HL-60 (cell line): ENCODE results near the gene KLHL33.

Experiments
- DNase-seq, 2 experiments: peaks; one replicate each; pipeline ENCODE4 v3.0.0-alpha.2; 2010 to 2020; ENCODE audit warnings: low read depth in 1 of 2, low spot score in 1 of 2
- H3K27ac ChIP-seq: fragments of 250-450 bp; sonication (Bioruptor Pico); replicated peaks from 2 replicates; pipeline ENCODE4 v1.5.1; 2020; ENCODE audit warnings: mild to moderate bottlenecking, moderate library complexity
- H3K27me3 ChIP-seq: fragments of 250-450 bp; sonication (Bioruptor Pico); 2 replicates; pipeline ENCODE4 v1.5.1; 2021; ENCODE audit warnings: mild to moderate bottlenecking, moderate library complexity; ENCODE audit not compliant: insufficient read depth, poor library complexity, severe bottlenecking
- H3K4me3 ChIP-seq: replicated peaks from 2 replicates; pipeline ENCODE4 v1.5.1; 2011; ENCODE audit warnings: mild to moderate bottlenecking, control low read depth, low read length; ENCODE audit not compliant: insufficient read depth
- GABPA ChIP-seq: IDR thresholded peaks from 2 replicates; pipeline ENCODE4 v1.6.1; 2012; ENCODE audit warnings: low read depth
- POLR2AphosphoS5 ChIP-seq: IDR thresholded peaks from 2 replicates; pipeline ENCODE4 v1.6.1; 2012; ENCODE audit warnings: low read depth
- SPI1 ChIP-seq: IDR thresholded peaks from 2 replicates; pipeline ENCODE4 v1.6.1; 2012; ENCODE audit warnings: low read depth, mild to moderate bottlenecking, borderline replicate concordance
- TF ChIP-seq, protein P1 (sequence below): IDR thresholded peaks from 2 replicates; pipeline ENCODE4 v1.6.1; 2012; ENCODE audit warnings: low read depth; ENCODE audit not compliant: insufficient replicate concordance
- TF ChIP-seq, protein P2 (sequence below): IDR thresholded peaks from one replicate; pipeline ENCODE4 v1.5.1; 2011; ENCODE audit warnings: low read length, control low read depth, inconsistent platforms; ENCODE audit not compliant: insufficient read depth

KLHL33 gene

DNA sequence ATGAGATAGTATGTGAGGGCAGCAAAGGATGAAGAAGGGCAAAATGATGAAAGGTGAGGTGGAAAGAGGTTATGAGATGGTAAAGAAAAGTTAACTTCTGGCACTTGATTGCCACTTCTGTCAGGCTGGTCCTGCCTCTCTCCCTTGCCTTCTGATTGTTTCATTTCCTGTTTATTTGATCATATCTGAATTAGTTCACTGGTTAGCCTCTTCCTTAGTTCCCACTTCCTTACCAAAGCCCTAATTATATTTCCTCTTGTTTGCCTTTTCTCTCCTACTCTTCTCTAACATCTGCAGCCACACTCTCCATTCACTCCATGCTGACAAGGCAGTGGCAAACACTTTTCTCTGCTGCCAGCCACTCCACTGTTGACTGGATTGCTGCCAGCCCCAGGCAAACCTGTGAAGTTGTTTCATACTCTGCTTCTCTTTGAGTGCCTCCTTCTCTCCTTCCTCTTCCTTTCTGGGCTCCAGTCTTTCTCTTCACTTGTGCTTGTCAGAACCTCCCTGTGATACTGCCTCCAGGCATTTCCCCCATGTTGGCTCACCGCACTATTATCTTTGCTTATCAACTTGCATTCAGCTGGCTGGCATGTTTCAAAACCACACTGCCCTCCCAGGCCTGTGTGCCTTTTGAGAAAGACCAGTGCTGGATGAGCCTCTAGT is 41.4 kb upstream of the KLHL33 start:
- Histone ChIP-seq H3K27me3 (no peaks in the 10 kb centered on the region), H3K4me3 (no peak overlapping the region), H3K27ac (peak overlapping the region; percentile 50)
- TF ChIP-seq POLR2AphosphoS5 (peak; percentile 80), SPI1 (peak; percentile 40; the same call in 1 of the 2 replicates)
- TF ChIP-seq, protein P1, sequence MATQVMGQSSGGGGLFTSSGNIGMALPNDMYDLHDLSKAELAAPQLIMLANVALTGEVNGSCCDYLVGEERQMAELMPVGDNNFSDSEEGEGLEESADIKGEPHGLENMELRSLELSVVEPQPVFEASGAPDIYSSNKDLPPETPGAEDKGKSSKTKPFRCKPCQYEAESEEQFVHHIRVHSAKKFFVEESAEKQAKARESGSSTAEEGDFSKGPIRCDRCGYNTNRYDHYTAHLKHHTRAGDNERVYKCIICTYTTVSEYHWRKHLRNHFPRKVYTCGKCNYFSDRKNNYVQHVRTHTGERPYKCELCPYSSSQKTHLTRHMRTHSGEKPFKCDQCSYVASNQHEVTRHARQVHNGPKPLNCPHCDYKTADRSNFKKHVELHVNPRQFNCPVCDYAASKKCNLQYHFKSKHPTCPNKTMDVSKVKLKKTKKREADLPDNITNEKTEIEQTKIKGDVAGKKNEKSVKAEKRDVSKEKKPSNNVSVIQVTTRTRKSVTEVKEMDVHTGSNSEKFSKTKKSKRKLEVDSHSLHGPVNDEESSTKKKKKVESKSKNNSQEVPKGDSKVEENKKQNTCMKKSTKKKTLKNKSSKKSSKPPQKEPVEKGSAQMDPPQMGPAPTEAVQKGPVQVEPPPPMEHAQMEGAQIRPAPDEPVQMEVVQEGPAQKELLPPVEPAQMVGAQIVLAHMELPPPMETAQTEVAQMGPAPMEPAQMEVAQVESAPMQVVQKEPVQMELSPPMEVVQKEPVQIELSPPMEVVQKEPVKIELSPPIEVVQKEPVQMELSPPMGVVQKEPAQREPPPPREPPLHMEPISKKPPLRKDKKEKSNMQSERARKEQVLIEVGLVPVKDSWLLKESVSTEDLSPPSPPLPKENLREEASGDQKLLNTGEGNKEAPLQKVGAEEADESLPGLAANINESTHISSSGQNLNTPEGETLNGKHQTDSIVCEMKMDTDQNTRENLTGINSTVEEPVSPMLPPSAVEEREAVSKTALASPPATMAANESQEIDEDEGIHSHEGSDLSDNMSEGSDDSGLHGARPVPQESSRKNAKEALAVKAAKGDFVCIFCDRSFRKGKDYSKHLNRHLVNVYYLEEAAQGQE, result no peak
- peak in 1 of 2 experiments; percentile 84 for DNase-seq

DNA sequence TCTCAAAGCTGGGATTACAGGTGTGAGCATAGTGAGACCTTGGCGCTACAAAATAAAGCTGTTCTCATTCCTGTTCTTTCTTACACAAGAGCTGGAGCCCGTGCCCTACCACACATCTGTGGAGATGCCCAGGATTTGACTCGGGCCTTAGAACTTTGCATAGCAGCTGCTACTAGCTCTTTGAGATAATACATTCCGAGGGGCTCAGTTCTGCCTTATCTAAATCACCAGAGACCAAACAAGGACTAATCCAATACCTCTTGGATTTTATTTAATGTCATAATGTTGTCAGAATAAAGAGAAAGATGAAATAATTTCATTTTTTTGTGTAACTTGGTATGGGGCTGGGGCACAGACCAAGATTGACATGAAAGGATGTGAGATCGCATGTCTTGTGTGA is 40.8 kb upstream of the KLHL33 start:
- H3K4me3 ChIP-seq, result no peak overlapping the region
- TF ChIP-seq, protein P2, sequence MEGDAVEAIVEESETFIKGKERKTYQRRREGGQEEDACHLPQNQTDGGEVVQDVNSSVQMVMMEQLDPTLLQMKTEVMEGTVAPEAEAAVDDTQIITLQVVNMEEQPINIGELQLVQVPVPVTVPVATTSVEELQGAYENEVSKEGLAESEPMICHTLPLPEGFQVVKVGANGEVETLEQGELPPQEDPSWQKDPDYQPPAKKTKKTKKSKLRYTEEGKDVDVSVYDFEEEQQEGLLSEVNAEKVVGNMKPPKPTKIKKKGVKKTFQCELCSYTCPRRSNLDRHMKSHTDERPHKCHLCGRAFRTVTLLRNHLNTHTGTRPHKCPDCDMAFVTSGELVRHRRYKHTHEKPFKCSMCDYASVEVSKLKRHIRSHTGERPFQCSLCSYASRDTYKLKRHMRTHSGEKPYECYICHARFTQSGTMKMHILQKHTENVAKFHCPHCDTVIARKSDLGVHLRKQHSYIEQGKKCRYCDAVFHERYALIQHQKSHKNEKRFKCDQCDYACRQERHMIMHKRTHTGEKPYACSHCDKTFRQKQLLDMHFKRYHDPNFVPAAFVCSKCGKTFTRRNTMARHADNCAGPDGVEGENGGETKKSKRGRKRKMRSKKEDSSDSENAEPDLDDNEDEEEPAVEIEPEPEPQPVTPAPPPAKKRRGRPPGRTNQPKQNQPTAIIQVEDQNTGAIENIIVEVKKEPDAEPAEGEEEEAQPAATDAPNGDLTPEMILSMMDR, result no peak
- TF ChIP-seq, protein P1, result no peak
- no peak for TF ChIP-seq POLR2AphosphoS5
- TF ChIP-seq SPI1, result no peak
- no peak for TF ChIP-seq GABPA
- no peak for DNase-seq
- H3K27ac ChIP-seq, result peak overlapping the region; percentile 50
- no peaks in the 10 kb centered on the region for H3K27me3 ChIP-seq

DNA sequence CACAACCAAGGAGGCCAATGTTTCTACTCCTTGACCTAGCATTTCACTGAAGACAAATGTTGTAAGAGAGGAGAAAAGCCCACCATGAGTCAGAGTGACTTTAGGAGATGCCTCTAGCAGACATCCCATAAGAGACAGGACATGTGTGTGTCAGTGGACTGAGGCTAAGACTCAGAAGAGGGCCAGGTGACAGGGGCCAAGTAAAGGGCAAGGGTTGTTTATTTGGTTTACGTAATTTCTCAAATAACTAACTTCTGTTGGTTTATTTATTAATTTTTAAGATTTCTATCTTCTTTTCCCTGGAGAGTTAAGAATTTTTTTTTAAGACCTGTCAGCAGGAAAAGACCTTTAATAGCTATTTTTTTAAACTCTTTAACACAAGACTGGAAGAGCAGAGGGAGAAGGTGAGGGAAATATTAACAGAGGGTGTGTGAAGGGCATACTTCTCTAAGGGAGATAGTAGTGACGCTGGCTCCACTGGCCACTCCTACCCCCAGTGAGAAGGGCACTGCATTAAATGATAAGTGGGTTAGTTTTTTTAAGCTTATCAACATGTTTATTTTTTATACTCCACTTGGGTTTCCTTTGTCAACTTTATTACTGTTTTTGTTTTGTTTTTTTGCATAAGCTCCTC is 36.7 kb upstream of the KLHL33 start:
- no peak for DNase-seq
- Histone ChIP-seq H3K27ac (peak overlapping the region; percentile 98), H3K4me3 (no peak overlapping the region; the same call in 1 of the 2 replicates), H3K27me3 (no peaks in the 10 kb centered on the region)
- TF ChIP-seq SPI1 (no peak), GABPA (no peak), POLR2AphosphoS5 (no peak)
- TF ChIP-seq, protein P1, result no peak
- TF ChIP-seq, protein P2, result no peak
